GM12891 (cell line): Measurements from ENCODE around the gene MGMT.

Source experiments
- POLR2A ChIP-seq: IDR thresholded peaks from 2 replicates; pipeline ENCODE4 v1.6.1; 2011; ENCODE audit warnings: low read depth, low read length, control low read depth
- POLR2AphosphoS5 ChIP-seq: IDR thresholded peaks from 2 replicates; pipeline ENCODE4 v1.6.1; 2011; ENCODE audit warnings: low read depth, low read length, control low read depth

DNA sequence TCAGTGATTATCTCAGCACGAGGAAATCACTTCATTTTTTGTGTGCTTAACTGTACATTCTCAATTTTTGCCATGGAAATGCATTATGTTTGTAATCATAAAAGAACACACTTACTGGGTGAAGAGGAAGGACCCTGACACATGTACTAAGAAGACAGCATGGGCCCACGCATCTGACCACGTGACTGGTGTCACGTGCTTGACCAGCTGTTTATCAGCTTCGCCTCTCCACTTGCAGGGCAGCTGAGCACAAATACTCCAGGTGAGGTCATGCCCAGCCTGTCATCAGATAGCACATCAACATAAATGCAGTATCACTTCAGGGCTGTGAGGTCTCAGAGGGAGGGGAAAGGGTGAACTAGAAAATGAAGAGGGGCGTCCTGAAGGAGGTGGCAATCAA is 317.2 kb downstream of the MGMT start:
- TF ChIP-seq POLR2A (no peak), POLR2AphosphoS5 (no peak)
